ENCODE data around the gene AHNAK2.

GRCh38 chr14:105018414-105018813 lies 40.2 kb upstream of the AHNAK2 start:
- TF ChIP-seq EZH2 (IDR thresholded peaks at IDR 0.05), result no peak
- no peak for TF ChIP-seq POLR2AphosphoS5 (IDR thresholded peaks at IDR 0.05; ENCODE audit: borderline replicate concordance, low read depth, low read length)
- TF ChIP-seq FOXP2 (optimal IDR thresholded peaks at IDR 0.05; ENCODE audit: control extremely low read depth, extremely low read length, insufficient read depth), result no peak

All from SK-N-MC (cell line).